K562 (cell line): ENCODE data around the gene SSH3. TPM values are rescaled to one million over a fixed set of nuclear protein-coding genes. Genes with fewer than 3 reads are reported as not detected.

Source experiments
- CEBPG ChIP-seq, 3 experiments: fragments of 200-800 bp in 1 of 3; sonication (Bioruptor generic) in 1 of 3; sonication (generic) in 1 of 3; formaldehyde crosslinking in 1 of 3; IDR thresholded peaks in 2 of 3; conservative IDR thresholded peaks in 1 of 3; 2 replicates each; pipeline versions ENCODE4 v1.6.1 to v1.8.0; 2016 to 2022; ENCODE audit warnings: missing compliant biosample characterization in 2 of 3, missing genetic modification characterization in 2 of 3, mild to moderate bottlenecking in 1 of 3, missing genetic modification reagents in 1 of 3
- CGGBP1 ChIP-seq: fragments of 250-450 bp; sonication (Bioruptor Pico); IDR thresholded peaks from 2 replicates; pipeline ENCODE4 v1.9.0; 2021; ENCODE audit warnings: mild to moderate bottlenecking
- EGR1 ChIP-seq: fragments of 450-650 bp; conservative IDR thresholded peaks from 2 replicates; pipeline ENCODE4 v1.6.1; 2017; ENCODE audit warnings: mild to moderate bottlenecking
- ETS1 ChIP-seq: conservative IDR thresholded peaks from 2 replicates; pipeline ENCODE4 v1.6.1; 2011; ENCODE audit warnings: low read depth, mild to moderate bottlenecking, low read length; ENCODE audit not compliant: control insufficient read depth
- ETS2 ChIP-seq: IDR thresholded peaks from 2 replicates; pipeline ENCODE4 v1.6.1; 2016; ENCODE audit warnings: borderline replicate concordance, missing genetic modification characterization, mild to moderate bottlenecking, moderate library complexity, missing compliant biosample characterization; ENCODE audit not compliant: poor library complexity, severe bottlenecking
- GTF2F1 ChIP-seq: IDR thresholded peaks from 2 replicates; pipeline ENCODE4 v1.6.1; 2011; ENCODE audit warnings: low read depth, low read length, improper control_type of control experiment
- HLTF ChIP-seq: fragments of 450-650 bp; IDR thresholded peaks from 2 replicates; pipeline ENCODE4 v1.6.1; 2016
- HMBOX1 ChIP-seq: sonication (generic); IDR thresholded peaks from 2 replicates; pipeline ENCODE4 v1.6.1; 2016
- KDM4B ChIP-seq, 2 experiments: fragments of 450-650 bp in 1 of 2; sonication (generic) in 1 of 2; IDR thresholded peaks; 2 replicates each; pipeline ENCODE4 v1.6.1; 2016 to 2017; ENCODE audit warnings: borderline replicate concordance in 2 of 2, antibody characterized with exemption in 1 of 2, low read depth in 1 of 2, mild to moderate bottlenecking in 1 of 2
- RBM15 ChIP-seq: fragments of 200-400 bp; formaldehyde crosslinking; IDR thresholded peaks from 2 replicates; pipeline ENCODE4 v1.6.1; 2018; ENCODE audit warnings: mild to moderate bottlenecking, low read length, moderate library complexity; ENCODE audit not compliant: insufficient read depth
- RBM22 ChIP-seq: fragments of 200-400 bp; formaldehyde crosslinking; IDR thresholded peaks from 2 replicates; pipeline ENCODE4 v1.6.1; 2018; ENCODE audit warnings: low read length, low read depth; ENCODE audit not compliant: poor library complexity, severe bottlenecking
- SMARCA4 ChIP-seq: fragments of 450-650 bp; IDR thresholded peaks from 2 replicates; pipeline ENCODE4 v1.6.1; 2016
- SUPT5H ChIP-seq: fragments of 450-650 bp; IDR thresholded peaks from 2 replicates; pipeline ENCODE4 v1.6.1; 2016
- TARDBP ChIP-seq: fragments of 450-650 bp; IDR thresholded peaks from 2 replicates; pipeline ENCODE4 v1.6.1; 2016
- ZBTB33 ChIP-seq: sonication (generic); formaldehyde crosslinking; IDR thresholded peaks from 2 replicates; pipeline ENCODE4 v1.8.1; 2023; ENCODE audit warnings: mild to moderate bottlenecking, missing genetic modification reagents
- ZNF143 ChIP-seq: sonication (generic); formaldehyde crosslinking; IDR thresholded peaks from 2 replicates; pipeline ENCODE4 v1.9.0; 2022; ENCODE audit warnings: mild to moderate bottlenecking, missing genetic modification reagents
- ZNF224 ChIP-seq: sonication (generic); formaldehyde crosslinking; IDR thresholded peaks from 2 replicates; pipeline ENCODE4 v1.8.0; 2022; ENCODE audit warnings: mild to moderate bottlenecking, missing genetic modification reagents
- ZNF592 ChIP-seq: fragments of 450-650 bp; IDR thresholded peaks from 2 replicates; pipeline ENCODE4 v1.6.1; 2017; ENCODE audit warnings: antibody characterized with exemption, mild to moderate bottlenecking
- polyA plus RNA-seq, 8 experiments: library from polyadenylated mRNA; depleted of rRNA in 4 of 8; stranded (reverse) in 5 of 8; unstranded in 3 of 8; fragments of >200 nt; fragmentation: Nextera tagmentation in 2 of 8; fragmentation: Illumina TruSeq in 1 of 8; extraction: Ambion mirVana in 2 of 8; extraction: Trizol in 1 of 8; gene quantifications; 2 replicates each; pipeline versions ENCODE4 v1.2.1 to v1.2.3, GENCODE V29; 2011 to 2014; ENCODE audit warnings: inconsistent platforms in 1 of 8, missing spikeins in 1 of 8
- total RNA-seq, 7 experiments: library from RNA; depleted of rRNA in 6 of 7; stranded (reverse); fragments of >200 nt in 6 of 7; fragmentation: Illumina TruSeq in 2 of 7; extraction: Trizol in 2 of 7; gene quantifications; 2 replicates each; pipeline versions ENCODE4 v1.2.1 to v1.2.3, GENCODE V29; 2011 to 2021; ENCODE audit warnings: low replicate concordance in 1 of 7

SSH3 gene
- total and polyA plus RNA-seq, 9 of the 15 experiments (the other 6 are each of a cell fraction or from before 2014, with no cell fraction given): 0.07 to 1.0 (median 0.24) TPM; not detected in 3

- no peak for TF ChIP-seq RBM22
- TF ChIP-seq CGGBP1 (CRISPR knock-in tag): no peak
- peak; percentile 87 for TF ChIP-seq ETS1
- TF ChIP-seq SUPT5H: peak; percentile 66; the same call in 1 of the 2 replicates
- TF ChIP-seq KDM4B (IDR thresholded peaks at IDR 0.05; ENCODE audit: borderline replicate concordance in 2 of 2, low read depth in 1 of 2): no peak
- no peak for TF ChIP-seq ETS2 (tag)
- no peak for TF ChIP-seq SMARCA4
- peak; percentile 55; the same call in 1 of the 2 replicates for TF ChIP-seq TARDBP
- no peak for TF ChIP-seq GTF2F1
- TF ChIP-seq ZNF592: peak; percentile 84; the same call in 1 of the 2 replicates
- TF ChIP-seq CEBPG (CRISPR knock-in tag; IDR thresholded peaks at IDR 0.05): peak; percentile 38; the same call in 1 of the 2 replicates
- TF ChIP-seq CEBPG (tag; conservative IDR thresholded peaks at IDR 0.05 in 1 of 2, IDR thresholded peaks at IDR 0.05 in 1 of 2): no peak
- no peak for TF ChIP-seq ZNF143 (CRISPR knock-in tag)
- TF ChIP-seq ZBTB33 (CRISPR knock-in tag): peak; percentile 3; the same call in 1 of the 2 replicates
- no peak for TF ChIP-seq HLTF
- TF ChIP-seq HMBOX1: no peak
- TF ChIP-seq ZNF224 (CRISPR knock-in tag): no peak
- no peak for TF ChIP-seq EGR1
- TF ChIP-seq RBM15: no peak
Measured at GRCh38 chr11:67277231-67277961, 25.9 kb upstream of the SSH3 start (continued).
